GM12878 (cell line): ENCODE results near the gene CHD9. TPM values are rescaled to one million over a fixed set of nuclear protein-coding genes. Genes with fewer than 3 reads are reported as not detected.

ENCODE experiments used
- BACH1 ChIP-seq: fragments of 450-650 bp; IDR thresholded peaks from 2 replicates; pipeline ENCODE4 v1.6.1; 2017; ENCODE audit warnings: mild to moderate bottlenecking, borderline replicate concordance
- DPF2 ChIP-seq: fragments of 450-650 bp; IDR thresholded peaks from 2 replicates; pipeline ENCODE4 v1.6.1; 2017; ENCODE audit warnings: mild to moderate bottlenecking
- EED ChIP-seq: sonication (generic); IDR thresholded peaks from 2 replicates; pipeline ENCODE4 v1.6.1; 2016; ENCODE audit warnings: antibody characterized with exemption, low read depth
- EZH2 ChIP-seq: IDR thresholded peaks from 2 replicates; pipeline ENCODE4 v1.6.1; 2012; ENCODE audit warnings: low read depth, mild to moderate bottlenecking, control low read depth, inconsistent platforms, low read length, borderline replicate concordance; ENCODE audit not compliant: control insufficient read depth
- FOXM1 ChIP-seq: IDR thresholded peaks from 2 replicates; pipeline ENCODE4 v1.6.1; 2012; ENCODE audit warnings: low read depth, mild to moderate bottlenecking, inconsistent platforms, low read length, moderate library complexity
- GABPA ChIP-seq: IDR thresholded peaks from 2 replicates; pipeline ENCODE4 v1.6.1; 2014; ENCODE audit warnings: antibody characterized with exemption, low read depth, mild to moderate bottlenecking, inconsistent platforms
- HDAC2 ChIP-seq: fragments of 200-600 bp; sonication (generic); IDR thresholded peaks from 2 replicates; pipeline ENCODE4 v1.6.1; 2017
- HDGF ChIP-seq: fragments of 450-650 bp; IDR thresholded peaks from 2 replicates; pipeline ENCODE4 v1.6.1; 2016; ENCODE audit warnings: antibody characterized with exemption
- LARP7 ChIP-seq: fragments of 450-650 bp; IDR thresholded peaks from 2 replicates; pipeline ENCODE4 v1.6.1; 2017; ENCODE audit warnings: mild to moderate bottlenecking
- MEF2B ChIP-seq: fragments of 450-650 bp; IDR thresholded peaks from 2 replicates; pipeline ENCODE4 v1.6.1; 2018; ENCODE audit warnings: mild to moderate bottlenecking, moderate library complexity; ENCODE audit not compliant: partially characterized antibody, poor library complexity, severe bottlenecking
- MYC ChIP-seq: IDR thresholded peaks from 2 replicates; pipeline ENCODE4 v1.6.1; 2011; ENCODE audit warnings: mild to moderate bottlenecking, low read length, moderate library complexity, inconsistent platforms; ENCODE audit not compliant: insufficient read depth, insufficient replicate concordance, insufficient read length, severe bottlenecking
- PAX5 ChIP-seq: IDR thresholded peaks from 2 replicates; pipeline ENCODE4 v1.6.1; 2011; ENCODE audit warnings: low read depth, low read length, borderline replicate concordance
- PAX8 ChIP-seq: fragments of 450-650 bp; IDR thresholded peaks from 2 replicates; pipeline ENCODE4 v1.6.1; 2017; ENCODE audit warnings: mild to moderate bottlenecking, moderate library complexity
- PML ChIP-seq: IDR thresholded peaks from 2 replicates; pipeline ENCODE4 v1.6.1; 2012; ENCODE audit warnings: low read length, inconsistent platforms
- RUNX3 ChIP-seq: IDR thresholded peaks from 2 replicates; pipeline ENCODE4 v1.6.1; 2012; ENCODE audit warnings: low read length, inconsistent platforms
- SUPT20H ChIP-seq: IDR thresholded peaks from 2 replicates; pipeline ENCODE4 v1.6.1; 2011; ENCODE audit warnings: low read depth, mild to moderate bottlenecking, low read length, moderate library complexity, borderline replicate concordance; ENCODE audit not compliant: control insufficient read depth
- TCF3 ChIP-seq: IDR thresholded peaks from 2 replicates; pipeline ENCODE4 v1.6.1; 2012; ENCODE audit warnings: low read depth, mild to moderate bottlenecking, low read length, borderline replicate concordance; ENCODE audit not compliant: insufficient read depth
- ZBED1 ChIP-seq: IDR thresholded peaks from 2 replicates; pipeline ENCODE4 v1.6.1; 2016; ENCODE audit warnings: borderline replicate concordance
- polyA plus RNA-seq, 11 experiments: library from polyadenylated mRNA; depleted of rRNA in 4 of 11; unstranded in 6 of 11; stranded (reverse) in 5 of 11; fragments of >200 nt; fragmentation: Nextera tagmentation in 4 of 11; fragmentation: Illumina TruSeq in 1 of 11; extraction: Ambion mirVana in 4 of 11; extraction: Trizol in 1 of 11; gene quantifications; 1 replicate in 1 of 11; 2 replicates in 10 of 11; pipeline versions ENCODE4 v1.2.1 to v1.2.3, GENCODE V29; 2011 to 2016; ENCODE audit warnings: inconsistent platforms in 2 of 11, missing spikeins in 2 of 11, low read depth in 1 of 11
- total RNA-seq, 4 experiments: library from RNA; depleted of rRNA in 3 of 4; stranded (reverse); fragments of >200 nt in 3 of 4; fragmentation: Illumina TruSeq in 1 of 4; extraction: Trizol in 1 of 4; gene quantifications; 2 replicates each; pipeline versions ENCODE4 v1.2.1 to v1.2.3, GENCODE V29; 2013 to 2021
- TF ChIP-seq, protein P1 (sequence below): fragments of 450-650 bp; formaldehyde crosslinking; IDR thresholded peaks from 2 replicates; pipeline ENCODE4 v1.5.0; 2022; ENCODE audit warnings: mild to moderate bottlenecking, missing genetic modification characterization
- TF ChIP-seq, protein P2 (sequence below): IDR thresholded peaks from 2 replicates; pipeline ENCODE4 v1.6.1; 2012; ENCODE audit warnings: mild to moderate bottlenecking, low read depth, low read length

Gene CHD9
- total and polyA plus RNA-seq, 10 of the 15 experiments (the other 5 are each of a cell fraction or from before 2014, with no cell fraction given) = 29.2 to 95.7 (median 54.3) TPM

DNA sequence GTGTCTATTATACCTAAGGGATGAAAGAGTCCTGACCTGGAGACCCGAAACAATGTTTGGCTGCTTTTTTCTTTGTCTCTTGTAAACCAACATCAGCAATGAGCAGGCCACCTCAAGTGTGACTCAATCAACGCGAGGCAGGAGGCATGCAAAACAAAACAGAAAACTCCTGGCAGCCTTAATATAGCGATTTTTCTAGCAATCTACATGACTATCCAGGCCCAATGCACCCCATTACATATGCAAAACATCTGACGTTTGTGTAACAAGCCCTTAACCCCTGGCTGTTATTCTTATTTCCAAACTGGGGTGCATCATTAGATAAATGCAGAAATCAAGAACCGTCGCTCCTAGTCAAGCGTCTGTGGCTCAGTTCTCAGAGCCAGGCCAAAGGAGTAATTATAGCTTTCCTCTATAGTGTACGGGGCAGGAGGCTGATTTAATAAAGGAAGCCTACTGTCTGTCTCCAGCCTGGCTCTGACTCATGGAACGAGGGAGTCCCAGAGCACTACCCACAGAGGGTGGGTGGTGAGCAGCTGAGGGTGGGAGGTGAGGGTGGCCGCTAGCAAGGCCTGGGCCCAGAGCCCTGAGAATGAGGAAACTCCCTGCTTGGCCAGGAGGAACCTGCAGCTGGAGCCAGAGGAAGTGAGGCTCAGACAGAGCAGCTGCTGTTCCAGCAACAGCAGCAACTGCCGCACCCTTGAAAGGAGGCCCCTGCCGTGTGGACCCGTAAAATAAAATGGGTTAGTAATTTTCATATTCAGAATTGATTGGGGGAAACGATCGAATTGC is 43.9 kb downstream of the CHD9 start (continued):
- TF ChIP-seq, protein P1, sequence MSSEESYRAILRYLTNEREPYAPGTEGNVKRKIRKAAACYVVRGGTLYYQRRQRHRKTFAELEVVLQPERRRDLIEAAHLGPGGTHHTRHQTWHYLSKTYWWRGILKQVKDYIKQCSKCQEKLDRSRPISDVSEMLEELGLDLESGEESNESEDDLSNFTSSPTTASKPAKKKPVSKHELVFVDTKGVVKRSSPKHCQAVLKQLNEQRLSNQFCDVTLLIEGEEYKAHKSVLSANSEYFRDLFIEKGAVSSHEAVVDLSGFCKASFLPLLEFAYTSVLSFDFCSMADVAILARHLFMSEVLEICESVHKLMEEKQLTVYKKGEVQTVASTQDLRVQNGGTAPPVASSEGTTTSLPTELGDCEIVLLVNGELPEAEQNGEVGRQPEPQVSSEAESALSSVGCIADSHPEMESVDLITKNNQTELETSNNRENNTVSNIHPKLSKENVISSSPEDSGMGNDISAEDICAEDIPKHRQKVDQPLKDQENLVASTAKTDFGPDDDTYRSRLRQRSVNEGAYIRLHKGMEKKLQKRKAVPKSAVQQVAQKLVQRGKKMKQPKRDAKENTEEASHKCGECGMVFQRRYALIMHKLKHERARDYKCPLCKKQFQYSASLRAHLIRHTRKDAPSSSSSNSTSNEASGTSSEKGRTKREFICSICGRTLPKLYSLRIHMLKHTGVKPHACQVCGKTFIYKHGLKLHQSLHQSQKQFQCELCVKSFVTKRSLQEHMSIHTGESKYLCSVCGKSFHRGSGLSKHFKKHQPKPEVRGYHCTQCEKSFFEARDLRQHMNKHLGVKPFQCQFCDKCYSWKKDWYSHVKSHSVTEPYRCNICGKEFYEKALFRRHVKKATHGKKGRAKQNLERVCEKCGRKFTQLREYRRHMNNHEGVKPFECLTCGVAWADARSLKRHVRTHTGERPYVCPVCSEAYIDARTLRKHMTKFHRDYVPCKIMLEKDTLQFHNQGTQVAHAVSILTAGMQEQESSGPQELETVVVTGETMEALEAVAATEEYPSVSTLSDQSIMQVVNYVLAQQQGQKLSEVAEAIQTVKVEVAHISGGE (CRISPR knock-in tag) = no peak
- TF ChIP-seq EZH2 = no peak
- TF ChIP-seq EED = peak; percentile 87
- TF ChIP-seq DPF2 = peak; percentile 94
- no peak for TF ChIP-seq FOXM1
- peak; percentile 30; the same call in 1 of the 2 replicates for TF ChIP-seq LARP7
- TF ChIP-seq MYC = no peak
- TF ChIP-seq SUPT20H = no peak
- TF ChIP-seq HDAC2 = no peak
- no peak for TF ChIP-seq PAX8
- TF ChIP-seq ZBED1 = peak; percentile 65; the same call in 1 of the 2 replicates
- TF ChIP-seq PAX5 = peak; percentile 62
- TF ChIP-seq MEF2B = peak; percentile 59
- no peak for TF ChIP-seq GABPA
- TF ChIP-seq PML = peak; percentile 79
- TF ChIP-seq TCF3 = peak; percentile 92
- TF ChIP-seq, protein P2, sequence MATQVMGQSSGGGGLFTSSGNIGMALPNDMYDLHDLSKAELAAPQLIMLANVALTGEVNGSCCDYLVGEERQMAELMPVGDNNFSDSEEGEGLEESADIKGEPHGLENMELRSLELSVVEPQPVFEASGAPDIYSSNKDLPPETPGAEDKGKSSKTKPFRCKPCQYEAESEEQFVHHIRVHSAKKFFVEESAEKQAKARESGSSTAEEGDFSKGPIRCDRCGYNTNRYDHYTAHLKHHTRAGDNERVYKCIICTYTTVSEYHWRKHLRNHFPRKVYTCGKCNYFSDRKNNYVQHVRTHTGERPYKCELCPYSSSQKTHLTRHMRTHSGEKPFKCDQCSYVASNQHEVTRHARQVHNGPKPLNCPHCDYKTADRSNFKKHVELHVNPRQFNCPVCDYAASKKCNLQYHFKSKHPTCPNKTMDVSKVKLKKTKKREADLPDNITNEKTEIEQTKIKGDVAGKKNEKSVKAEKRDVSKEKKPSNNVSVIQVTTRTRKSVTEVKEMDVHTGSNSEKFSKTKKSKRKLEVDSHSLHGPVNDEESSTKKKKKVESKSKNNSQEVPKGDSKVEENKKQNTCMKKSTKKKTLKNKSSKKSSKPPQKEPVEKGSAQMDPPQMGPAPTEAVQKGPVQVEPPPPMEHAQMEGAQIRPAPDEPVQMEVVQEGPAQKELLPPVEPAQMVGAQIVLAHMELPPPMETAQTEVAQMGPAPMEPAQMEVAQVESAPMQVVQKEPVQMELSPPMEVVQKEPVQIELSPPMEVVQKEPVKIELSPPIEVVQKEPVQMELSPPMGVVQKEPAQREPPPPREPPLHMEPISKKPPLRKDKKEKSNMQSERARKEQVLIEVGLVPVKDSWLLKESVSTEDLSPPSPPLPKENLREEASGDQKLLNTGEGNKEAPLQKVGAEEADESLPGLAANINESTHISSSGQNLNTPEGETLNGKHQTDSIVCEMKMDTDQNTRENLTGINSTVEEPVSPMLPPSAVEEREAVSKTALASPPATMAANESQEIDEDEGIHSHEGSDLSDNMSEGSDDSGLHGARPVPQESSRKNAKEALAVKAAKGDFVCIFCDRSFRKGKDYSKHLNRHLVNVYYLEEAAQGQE = 0 out of 2 replicates have a peak, but pooled peaks have one; percentile 1
- peak; percentile 51 for TF ChIP-seq RUNX3
- TF ChIP-seq BACH1 = 0 out of 2 replicates have a peak, but pooled peaks have one; percentile 7
- no peak for TF ChIP-seq HDGF
